Panc1 (cell line): ENCODE results near the gene ABI3BP. TPM values are rescaled to one million over a fixed set of nuclear protein-coding genes. Genes with fewer than 3 reads are reported as not detected.

Experiments used
- ATAC-seq: fragments of 200-7000 bp; cut with Tn5 transposase; 2 replicates; pipeline ENCODE4 v1.9.1; 2020; ENCODE audit warnings: mild to moderate bottlenecking, moderate library complexity
- BruUV-seq: library from RNA; stranded (reverse); fragments of 400-500 nt; replicated peaks from 2 replicates; lab custom pipeline; 2021; lab: Mats Ljungman, UMichigan
- CTCF ChIA-PET: fragments of 300-600 bp; sonication (Branson Sonifier 250); formaldehyde crosslinking; loops from one replicate; lab custom pipeline; 2022; ENCODE audit warnings: antibody characterized with exemption; lab: Charles Lee
- POLR2A ChIA-PET: fragments of 300-600 bp; sonication (Branson Sonifier 250); formaldehyde crosslinking; loops from one replicate; lab custom pipeline; 2022; ENCODE audit warnings: antibody characterized with exemption; lab: Charles Lee
- DNase-seq: peaks from one replicate; pipeline ENCODE4 v3.0.0-alpha.2; 2010; ENCODE audit warnings: low read depth, low spot score
- H3K27ac ChIP-seq: 2 replicates; pipeline ENCODE4 v1.5.1; 2011; ENCODE audit warnings: mild to moderate bottlenecking, low read length, inconsistent platforms
- H3K27me3 ChIP-seq: fragments of 200-500 bp; sonication (Bioruptor generic); 2 replicates; pipeline ENCODE4 v1.6.0; 2014; ENCODE audit warnings: low read length, inconsistent platforms; ENCODE audit not compliant: control insufficient read depth, insufficient read depth
- H3K36me3 ChIP-seq: fragments of 200-500 bp; sonication (Bioruptor generic); 2 replicates; pipeline ENCODE4 v1.5.1; 2014; ENCODE audit warnings: inconsistent platforms, mild to moderate bottlenecking, low read length, moderate library complexity; ENCODE audit not compliant: control insufficient read depth, insufficient read depth
- H3K4me1 ChIP-seq: 2 replicates; pipeline ENCODE4 v1.5.1; 2011; ENCODE audit warnings: inconsistent platforms, mild to moderate bottlenecking, low read length, moderate library complexity; ENCODE audit not compliant: control insufficient read depth, insufficient read depth
- H3K4me3 ChIP-seq, 2 experiments: 2 replicates each; pipeline ENCODE4 v1.5.1; 2011 to 2012; ENCODE audit warnings: low read depth in 2 of 2, low read length in 2 of 2, mild to moderate bottlenecking in 2 of 2, inconsistent platforms in 1 of 2, moderate library complexity in 1 of 2
- H3K9me3 ChIP-seq: fragments of 200-500 bp; sonication (Bioruptor generic); 2 replicates; pipeline ENCODE4 v1.5.1; 2014; ENCODE audit warnings: low read depth, mild to moderate bottlenecking, inconsistent platforms, low read length, moderate library complexity; ENCODE audit not compliant: control insufficient read depth, insufficient read depth
- CTCF ChIP-seq: fragments of 450-650 bp; IDR thresholded peaks from 2 replicates; pipeline ENCODE4 v1.5.1; 2017; ENCODE audit warnings: mild to moderate bottlenecking
- POLR2AphosphoS5 ChIP-seq: IDR thresholded peaks from 2 replicates; pipeline ENCODE4 v1.6.1; 2012; ENCODE audit warnings: mild to moderate bottlenecking, low read depth, low read length, moderate library complexity
- REST ChIP-seq, 2 experiments: IDR thresholded peaks; 2 replicates each; pipeline ENCODE4 v1.6.1; 2011 to 2012; ENCODE audit warnings: low read depth in 2 of 2, control low read depth in 1 of 2, low read length in 1 of 2, mild to moderate bottlenecking in 1 of 2, moderate library complexity in 1 of 2; ENCODE audit not compliant: insufficient read depth in 1 of 2
- SIN3A ChIP-seq: IDR thresholded peaks from 2 replicates; pipeline ENCODE4 v1.6.1; 2012; ENCODE audit warnings: low read depth, mild to moderate bottlenecking, low read length, moderate library complexity, borderline replicate concordance; ENCODE audit not compliant: insufficient read depth
- TCF7L2 ChIP-seq: IDR thresholded peaks from 2 replicates; pipeline ENCODE4 v1.6.1; 2011; ENCODE audit warnings: mild to moderate bottlenecking, low read depth, low read length, inconsistent platforms
- in situ Hi-C: cut with HindIII; loops from 2 replicates; pipeline ENCODE4 v1.10.0; 2016; ENCODE audit warnings: low sequenced_read_pairs, low pct_unique_long_range_greater_than_20kb
- intact Hi-C: fragments of 100-400 bp; cut with micrococcal nuclease; formaldehyde crosslinking; loops from one replicate; pipeline ENCODE4 v1.10.0; 2022; ENCODE audit not compliant: unreplicated experiment
- total RNA-seq: library from RNA; stranded (reverse); gene quantifications from one replicate; pipeline ENCODE4 v1.2.1, GENCODE V29; 2021; ENCODE audit not compliant: unreplicated experiment

Gene ABI3BP
- total RNA-seq, 1 experiment from 2014 or later, result 0.21 TPM

GRCh38 chr3:100769693-100770092 is 223.5 kb downstream of the ABI3BP start:
- Histone ChIP-seq H3K4me1 (no peaks in the 10 kb centered on the region), H3K4me3 (no peak overlapping the region), H3K36me3 (no peaks in the 10 kb centered on the region), H3K9me3 (no peaks in the 10 kb centered on the region), H3K27me3 (peaks cover 7% of the 10 kb centered on the region; the same call in 1 of the 2 replicates), H3K27ac (no peak overlapping the region)
- no peak for TF ChIP-seq CTCF
- no peak for TF ChIP-seq TCF7L2
- no peak for TF ChIP-seq SIN3A
- no peak for TF ChIP-seq REST (IDR thresholded peaks at IDR 0.05; ENCODE audit: insufficient read depth in 1 of 2, low read depth in 2 of 2, low read length in 1 of 2)
- no peak for TF ChIP-seq POLR2AphosphoS5
- in situ Hi-C loops, result no loop called here
- DNase-seq (no peak), ATAC-seq (no peak)
- CTCF ChIA-PET, result no interaction called here
- no TSS peak for BruUV-seq
- POLR2A ChIA-PET, result no interaction called here
- intact Hi-C loops, result no loop called here

GRCh38 chr3:100766069-100766468 is 227.2 kb downstream of the ABI3BP start:
- BruUV-seq, result no TSS peak
- ATAC-seq (no peak), DNase-seq (no peak)
- no peaks in the 10 kb centered on the region for H3K4me1 ChIP-seq
- intact Hi-C loops (no loop called here), in situ Hi-C loops (no loop called here)
- H3K27ac ChIP-seq, result no peak overlapping the region
- H3K4me3 ChIP-seq, result no peak overlapping the region
- ChIA-PET CTCF (no interaction called here), POLR2A (no interaction called here)
- no peaks in the 10 kb centered on the region for H3K9me3 ChIP-seq
- H3K27me3 ChIP-seq, result peaks cover 9% of the 10 kb centered on the region; the same call in 1 of the 2 replicates
- no peaks in the 10 kb centered on the region for H3K36me3 ChIP-seq
- no peak for TF ChIP-seq TCF7L2
- TF ChIP-seq REST (IDR thresholded peaks at IDR 0.05; ENCODE audit: insufficient read depth in 1 of 2, low read depth in 2 of 2, low read length in 1 of 2), result no peak
- TF ChIP-seq CTCF, result no peak
